HCT116 (cell line): ENCODE results near the gene KCNAB2. TPM values are rescaled to one million over a fixed set of nuclear protein-coding genes. Genes with fewer than 3 reads are reported as not detected.

Source experiments
- ATAC-seq: fragments of 200-7000 bp; cut with Tn5 transposase; 2 replicates; pipeline ENCODE4 v1.9.1; 2020; ENCODE audit warnings: mild to moderate bottlenecking, moderate library complexity
- BruUV-seq: library from RNA; stranded (reverse); fragments of 400-500 nt; replicated peaks from 2 replicates; lab custom pipeline; 2021; lab: Mats Ljungman, UMichigan
- CTCF ChIA-PET: fragments of 300-600 bp; sonication (Branson Sonifier 250); formaldehyde crosslinking; loops from one replicate; lab custom pipeline; 2021; ENCODE audit warnings: antibody characterized with exemption; lab: Charles Lee
- POLR2A ChIA-PET: fragments of 300-600, 350-600 bp; sonication (Branson Sonifier 250); formaldehyde crosslinking; loops from one replicate; lab custom pipeline; 2021; ENCODE audit warnings: antibody characterized with exemption; lab: Charles Lee
- RAD21 ChIA-PET, 2 experiments: fragments of 300-600 bp; sonication (Branson Sonifier 250); formaldehyde crosslinking; loops; one replicate each; lab custom pipeline; 2023; ENCODE audit warnings: low total read pairs in 2 of 2; ENCODE audit not compliant: uncharacterized antibody in 2 of 2, unreplicated experiment in 2 of 2, low non-redundant PET in 1 of 2; lab: Charles Lee
- DNase-seq: peaks from one replicate; pipeline ENCODE4 v3.0.0-alpha.2; 2010; ENCODE audit warnings: low read depth, low spot score
- H2AFZ ChIP-seq: fragments of 200-600 bp; shearing (Covaris generic), sonication (generic); 2 replicates; pipeline ENCODE4 v1.6.1; 2017; ENCODE audit warnings: low read depth, mixed run types, mixed read lengths, antibody characterized with exemption, low read length; ENCODE audit not compliant: poor library complexity, severe bottlenecking
- H3K27ac ChIP-seq: 2 replicates; pipeline ENCODE4 v1.5.1; 2012; ENCODE audit warnings: low read depth, low read length
- H3K27me3 ChIP-seq: fragments of 200-600 bp; sonication (generic); 2 replicates; pipeline ENCODE4 v1.6.1; 2016; ENCODE audit warnings: mixed run types, low read length, mixed read lengths; ENCODE audit not compliant: insufficient read depth
- H3K36me3 ChIP-seq, 2 experiments: fragments of 200-500 bp in 1 of 2; fragments of 200-600 bp in 1 of 2; sonication (Bioruptor generic) in 1 of 2; sonication (generic) in 1 of 2; 2 replicates each; pipeline versions ENCODE4 v1.5.1 to v1.6.1; 2014 to 2016; ENCODE audit warnings: low read length in 2 of 2, inconsistent platforms in 1 of 2, mixed read lengths in 1 of 2, mixed run types in 1 of 2; ENCODE audit not compliant: insufficient read depth in 2 of 2, control insufficient read depth in 1 of 2
- H3K4me1 ChIP-seq, 2 experiments: fragments of 200-600 bp in 1 of 2; sonication (generic) in 1 of 2; 2 replicates each; pipeline versions ENCODE4 v1.5.1 to v1.6.1; 2012 to 2017; ENCODE audit warnings: low read length in 2 of 2, inconsistent platforms in 1 of 2, mild to moderate bottlenecking in 1 of 2, mixed read lengths in 1 of 2, mixed run types in 1 of 2, moderate library complexity in 1 of 2; ENCODE audit not compliant: insufficient read depth in 2 of 2, control insufficient read depth in 1 of 2
- H3K4me2 ChIP-seq: fragments of 200-600 bp; sonication (generic); 2 replicates; pipeline ENCODE4 v1.6.1; 2017; ENCODE audit warnings: mixed run types, low read length, mixed read lengths
- H3K4me3 ChIP-seq, 2 experiments: fragments of 200-600 bp in 1 of 2; sonication (generic) in 1 of 2; replicated peaks in 1 of 2; 2 replicates each; pipeline ENCODE4 v1.5.1; 2011 to 2016; ENCODE audit warnings: low read length in 2 of 2, control low read depth in 1 of 2, low read depth in 1 of 2, mild to moderate bottlenecking in 1 of 2, mixed read lengths in 1 of 2, mixed run types in 1 of 2
- H3K79me2 ChIP-seq: fragments of 200-600 bp; sonication (generic); 2 replicates; pipeline ENCODE4 v1.6.1; 2017; ENCODE audit warnings: mild to moderate bottlenecking, mixed run types, low read length, moderate library complexity, mixed read lengths; ENCODE audit not compliant: insufficient read depth
- H3K9ac ChIP-seq: fragments of 200-600 bp; sonication (generic); 2 replicates; pipeline ENCODE4 v1.6.1; 2016; ENCODE audit warnings: low read length, mixed read lengths
- H3K9me2 ChIP-seq: fragments of 200-600 bp; sonication (generic), shearing (Covaris generic); 2 replicates; pipeline ENCODE4 v1.6.1; 2017; ENCODE audit warnings: mixed run types, mild to moderate bottlenecking, moderate library complexity; ENCODE audit not compliant: insufficient read depth
- H3K9me3 ChIP-seq, 2 experiments: fragments of 200-500 bp in 1 of 2; fragments of 200-600 bp in 1 of 2; sonication (Bioruptor generic) in 1 of 2; sonication (generic) in 1 of 2; 2 replicates each; pipeline ENCODE4 v1.6.1; 2014 to 2017; ENCODE audit warnings: low read length in 2 of 2, mixed read lengths in 2 of 2, inconsistent platforms in 1 of 2, low read depth in 1 of 2, mild to moderate bottlenecking in 1 of 2, mixed run types in 1 of 2, moderate library complexity in 1 of 2; ENCODE audit not compliant: control insufficient read depth in 1 of 2, insufficient read depth in 1 of 2
- H4K20me1 ChIP-seq: fragments of 200-600 bp; sonication (generic), shearing (Covaris generic); 2 replicates; pipeline ENCODE4 v1.6.1; 2017; ENCODE audit warnings: mixed run types, mild to moderate bottlenecking, moderate library complexity; ENCODE audit not compliant: insufficient read depth
- ATF3 ChIP-seq: IDR thresholded peaks from 2 replicates; pipeline ENCODE4 v1.6.1; 2012
- CBX3 ChIP-seq: IDR thresholded peaks from 2 replicates; pipeline ENCODE4 v1.6.1; 2012; ENCODE audit warnings: low read depth
- CEBPB ChIP-seq: IDR thresholded peaks from 2 replicates; pipeline ENCODE4 v1.6.1; 2012; ENCODE audit warnings: low read depth
- CTCF ChIP-seq, 3 experiments: fragments of 200-600 bp in 1 of 3; sonication (generic) in 1 of 3; IDR thresholded peaks in 2 of 3; conservative IDR thresholded peaks in 1 of 3; 2 replicates each; pipeline ENCODE4 v1.5.1; 2012 to 2017; ENCODE audit warnings: low read depth in 2 of 3, low read length in 2 of 3, antibody characterized with exemption in 1 of 3, borderline replicate concordance in 1 of 3, control low read depth in 1 of 3, mild to moderate bottlenecking in 1 of 3, mixed read lengths in 1 of 3, mixed run types in 1 of 3, moderate library complexity in 1 of 3; ENCODE audit not compliant: insufficient read depth in 1 of 3
- EGR1 ChIP-seq: IDR thresholded peaks from 2 replicates; pipeline ENCODE4 v1.6.1; 2012; ENCODE audit warnings: low read depth
- ELF1 ChIP-seq: IDR thresholded peaks from 2 replicates; pipeline ENCODE4 v1.6.1; 2012; ENCODE audit warnings: low read depth, borderline replicate concordance
- FOSL1 ChIP-seq: IDR thresholded peaks from 2 replicates; pipeline ENCODE4 v1.6.1; 2012; ENCODE audit warnings: low read depth
- JUND ChIP-seq: IDR thresholded peaks from 2 replicates; pipeline ENCODE4 v1.6.1; 2012
- RAD21 ChIP-seq: IDR thresholded peaks from 2 replicates; pipeline ENCODE4 v1.6.1; 2012; ENCODE audit warnings: low read depth, mild to moderate bottlenecking
- SIN3A ChIP-seq: IDR thresholded peaks from 2 replicates; pipeline ENCODE4 v1.6.1; 2012; ENCODE audit warnings: low read depth
- SP1 ChIP-seq: IDR thresholded peaks from 2 replicates; pipeline ENCODE4 v1.6.1; 2012; ENCODE audit warnings: low read depth
- YY1 ChIP-seq: IDR thresholded peaks from 2 replicates; pipeline ENCODE4 v1.6.1; 2011; ENCODE audit warnings: low read length, low read depth, moderate library complexity, mild to moderate bottlenecking; ENCODE audit not compliant: insufficient replicate concordance; ENCODE audit errors: extremely low read depth
- ZFX ChIP-seq: fragments of 450-650 bp; IDR thresholded peaks from 2 replicates; pipeline ENCODE4 v1.6.1; 2017
- ZNF274 ChIP-seq: fragments of 200-500 bp; sonication (Bioruptor generic); IDR thresholded peaks from 2 replicates; pipeline ENCODE4 v1.6.1; 2014; ENCODE audit warnings: mild to moderate bottlenecking, low read depth, low read length, inconsistent platforms
- intact Hi-C: fragments of 100-400 bp; cut with micrococcal nuclease; formaldehyde crosslinking; loops from 2 replicates; pipeline ENCODE4 v1.10.0; 2022
- total RNA-seq: library from RNA; stranded (reverse); gene quantifications from one replicate; pipeline ENCODE4 v1.2.1, GENCODE V29; 2021; ENCODE audit not compliant: unreplicated experiment
- TF ChIP-seq, protein P1 (sequence below): IDR thresholded peaks from 2 replicates; pipeline ENCODE4 v1.6.1; 2012; ENCODE audit warnings: low read depth

The KCNAB2 gene
- total RNA-seq, 1 experiment from 2014 or later, result 18.1 TPM

DNA sequence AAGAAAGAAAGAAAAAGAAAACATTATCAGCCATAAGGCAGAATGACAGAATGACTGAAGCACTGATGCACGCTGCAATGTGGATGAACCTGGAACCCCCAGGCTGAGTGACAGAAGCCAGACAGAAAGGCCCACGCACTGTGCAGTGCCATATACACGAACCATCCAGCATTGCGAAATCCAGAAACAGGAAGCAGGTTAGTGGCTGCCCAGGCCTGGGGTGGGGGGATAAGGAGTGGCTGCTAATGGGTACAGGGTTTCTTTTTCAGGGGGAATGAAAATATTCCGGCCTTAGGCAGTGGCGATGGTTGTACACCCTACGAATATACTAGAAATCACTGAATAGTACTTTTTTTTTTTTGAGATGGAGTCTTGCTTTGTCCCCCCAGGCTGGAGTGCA is 77.4 kb downstream of the KCNAB2 start:
- H3K9me3 ChIP-seq, result no peaks in the 10 kb centered on the region
- ChIA-PET CTCF (no interaction called here), RAD21 (interaction anchor here in 1 of 2 experiments (0.6 kb wide), 1 partner anchor 12 kb away, joined by 9 read pairs; no protein-coding TSS in a partner anchor), POLR2A (no interaction called here)
- no peaks in the 10 kb centered on the region for H4K20me1 ChIP-seq
- peaks cover 5 to 11% of the 10 kb centered on the region in 2 experiments; a peak in 3 of 4 replicates for H3K4me1 ChIP-seq
- ATAC-seq, result no peak
- no peaks in the 10 kb centered on the region for H3K79me2 ChIP-seq
- DNase-seq, result no peak
- no peak overlapping the region for H3K27ac ChIP-seq
- H3K36me3 ChIP-seq, result no peaks in the 10 kb centered on the region
- TF ChIP-seq ELF1, result no peak
- TF ChIP-seq YY1, result no peak
- no peak for TF ChIP-seq ATF3
- TF ChIP-seq, protein P1, sequence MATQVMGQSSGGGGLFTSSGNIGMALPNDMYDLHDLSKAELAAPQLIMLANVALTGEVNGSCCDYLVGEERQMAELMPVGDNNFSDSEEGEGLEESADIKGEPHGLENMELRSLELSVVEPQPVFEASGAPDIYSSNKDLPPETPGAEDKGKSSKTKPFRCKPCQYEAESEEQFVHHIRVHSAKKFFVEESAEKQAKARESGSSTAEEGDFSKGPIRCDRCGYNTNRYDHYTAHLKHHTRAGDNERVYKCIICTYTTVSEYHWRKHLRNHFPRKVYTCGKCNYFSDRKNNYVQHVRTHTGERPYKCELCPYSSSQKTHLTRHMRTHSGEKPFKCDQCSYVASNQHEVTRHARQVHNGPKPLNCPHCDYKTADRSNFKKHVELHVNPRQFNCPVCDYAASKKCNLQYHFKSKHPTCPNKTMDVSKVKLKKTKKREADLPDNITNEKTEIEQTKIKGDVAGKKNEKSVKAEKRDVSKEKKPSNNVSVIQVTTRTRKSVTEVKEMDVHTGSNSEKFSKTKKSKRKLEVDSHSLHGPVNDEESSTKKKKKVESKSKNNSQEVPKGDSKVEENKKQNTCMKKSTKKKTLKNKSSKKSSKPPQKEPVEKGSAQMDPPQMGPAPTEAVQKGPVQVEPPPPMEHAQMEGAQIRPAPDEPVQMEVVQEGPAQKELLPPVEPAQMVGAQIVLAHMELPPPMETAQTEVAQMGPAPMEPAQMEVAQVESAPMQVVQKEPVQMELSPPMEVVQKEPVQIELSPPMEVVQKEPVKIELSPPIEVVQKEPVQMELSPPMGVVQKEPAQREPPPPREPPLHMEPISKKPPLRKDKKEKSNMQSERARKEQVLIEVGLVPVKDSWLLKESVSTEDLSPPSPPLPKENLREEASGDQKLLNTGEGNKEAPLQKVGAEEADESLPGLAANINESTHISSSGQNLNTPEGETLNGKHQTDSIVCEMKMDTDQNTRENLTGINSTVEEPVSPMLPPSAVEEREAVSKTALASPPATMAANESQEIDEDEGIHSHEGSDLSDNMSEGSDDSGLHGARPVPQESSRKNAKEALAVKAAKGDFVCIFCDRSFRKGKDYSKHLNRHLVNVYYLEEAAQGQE, result no peak
- no peak for TF ChIP-seq CTCF (IDR thresholded peaks at IDR 0.05 in 2 of 3, conservative IDR thresholded peaks at IDR 0.05 in 1 of 3; ENCODE audit: borderline replicate concordance in 1 of 3, insufficient read depth in 1 of 3, low read depth in 2 of 3, low read length in 2 of 3)
- no peak for TF ChIP-seq EGR1
- TF ChIP-seq JUND, result no peak
- no peak for TF ChIP-seq ZNF274
- no peak for TF ChIP-seq CBX3
- no peak for TF ChIP-seq RAD21
- TF ChIP-seq SP1, result no peak
- no peak for TF ChIP-seq FOSL1
- TF ChIP-seq ZFX, result no peak
- no peak for TF ChIP-seq CEBPB
- no peak for TF ChIP-seq SIN3A
- H3K9ac ChIP-seq, result no peak overlapping the region
- H3K4me2 ChIP-seq, result no peak overlapping the region
- intact Hi-C loops, result no loop called here
- no peak overlapping the region for H3K4me3 ChIP-seq
- no peak overlapping the region for H2AFZ ChIP-seq
- no TSS peak for BruUV-seq
- H3K27me3 ChIP-seq, result no peaks in the 10 kb centered on the region
- no peaks in the 10 kb centered on the region for H3K9me2 ChIP-seq
